HG03196 (cell line): ENCODE data around the gene TMEM33.

ENCODE experiments used
- ATAC-seq: cut with Tn5 transposase; IDR thresholded peaks from one replicate; pipeline ENCODE4 v1.9.1; 2021; ENCODE audit not compliant: unreplicated experiment

Gene TMEM33

GRCh38 chr4:41994461-41994985 lies 59.3 kb downstream of the TMEM33 start:
- no peak for ATAC-seq

- ATAC-seq = no peak
These were observed 62.8 kb downstream of the TMEM33 start for GRCh38 chr4:41998019-41998418.

- ATAC-seq = no peak
These were observed 64.1 kb downstream of the TMEM33 start for GRCh38 chr4:41999321-41999720.

- no peak for ATAC-seq
These were observed 73.0 kb downstream of the TMEM33 start for GRCh38 chr4:42008011-42008786.
